Mesenchymal stem cell (in vitro differentiated cells and primary cell): ENCODE measurements around the gene UMOD.

ENCODE experiments used
- DNase-seq: peaks from one replicate; pipeline ENCODE4 v3.0.0-alpha.2; 2013
- H2AFZ ChIP-seq: one replicate; pipeline ENCODE4 v1.6.1; 2013; ENCODE audit warnings: low read depth, mild to moderate bottlenecking, control low read depth, inconsistent platforms, low read length, moderate library complexity
- H2AK5ac ChIP-seq: 2 replicates; pipeline ENCODE4 v1.6.1; 2013; ENCODE audit warnings: low read length, moderate library complexity, mild to moderate bottlenecking, inconsistent platforms; ENCODE audit not compliant: severe bottlenecking
- H2BK120ac ChIP-seq: one replicate; pipeline ENCODE4 v1.6.1; 2013; ENCODE audit warnings: low read depth, mild to moderate bottlenecking, inconsistent platforms, low read length, moderate library complexity
- H2BK12ac ChIP-seq, 2 experiments: one replicate each; pipeline ENCODE4 v1.6.1; 2013; ENCODE audit warnings: inconsistent platforms in 2 of 2, low read length in 2 of 2, mild to moderate bottlenecking in 2 of 2, moderate library complexity in 2 of 2, control low read depth in 1 of 2
- H2BK15ac ChIP-seq: one replicate; pipeline ENCODE4 v1.6.1; 2013; ENCODE audit warnings: mild to moderate bottlenecking, low read depth, inconsistent platforms; ENCODE audit not compliant: poor library complexity, severe bottlenecking
- H2BK5ac ChIP-seq: 2 replicates; pipeline ENCODE4 v1.6.1; 2013; ENCODE audit warnings: low read depth, mild to moderate bottlenecking, low read length, control low read depth, inconsistent platforms; ENCODE audit not compliant: poor library complexity, severe bottlenecking
- H3K14ac ChIP-seq, 2 experiments: one replicate each; pipeline ENCODE4 v1.6.1; 2013; ENCODE audit warnings: inconsistent platforms in 2 of 2, low read length in 2 of 2, control low read depth in 1 of 2, mild to moderate bottlenecking in 1 of 2, moderate library complexity in 1 of 2
- H3K18ac ChIP-seq, 2 experiments: one replicate each; pipeline ENCODE4 v1.6.1; 2013; ENCODE audit warnings: inconsistent platforms in 2 of 2, low read length in 2 of 2, control low read depth in 1 of 2, low read depth in 1 of 2, mild to moderate bottlenecking in 1 of 2
- H3K23ac ChIP-seq, 2 experiments: one replicate each; pipeline ENCODE4 v1.6.1; 2013; ENCODE audit warnings: inconsistent platforms in 2 of 2, low read length in 2 of 2, mild to moderate bottlenecking in 2 of 2, moderate library complexity in 2 of 2, control low read depth in 1 of 2
- H3K27ac ChIP-seq: 2 replicates; pipeline ENCODE4 v1.5.1; 2013; ENCODE audit warnings: mild to moderate bottlenecking, moderate library complexity, low read length, control low read depth, inconsistent platforms; ENCODE audit not compliant: poor library complexity, severe bottlenecking
- H3K27me3 ChIP-seq, 2 experiments: 2 replicates each; pipeline versions ENCODE4 v1.6.1 to v1.7.0; 2013; ENCODE audit warnings: low read length in 2 of 2, mild to moderate bottlenecking in 2 of 2, moderate library complexity in 2 of 2, control low read depth in 1 of 2, inconsistent platforms in 1 of 2; ENCODE audit not compliant: control insufficient read depth in 1 of 2, insufficient read depth in 1 of 2
- H3K36me3 ChIP-seq, 2 experiments: 2 replicates each; pipeline versions ENCODE4 v1.6.1 to v1.7.0; 2013; ENCODE audit warnings: low read length in 2 of 2, control low read depth in 1 of 2, inconsistent platforms in 1 of 2, low read depth in 1 of 2, mild to moderate bottlenecking in 1 of 2; ENCODE audit not compliant: insufficient read depth in 2 of 2, control insufficient read depth in 1 of 2
- H3K4ac ChIP-seq, 2 experiments: one replicate each; pipeline ENCODE4 v1.6.1; 2013; ENCODE audit warnings: inconsistent platforms in 2 of 2, low read length in 2 of 2, mild to moderate bottlenecking in 2 of 2, moderate library complexity in 2 of 2, control low read depth in 1 of 2, low read depth in 1 of 2
- H3K4me1 ChIP-seq: 2 replicates; pipeline ENCODE4 v1.6.1; 2013; ENCODE audit warnings: low read depth, low read length, control low read depth; ENCODE audit not compliant: control insufficient read depth, insufficient read depth
- H3K4me2 ChIP-seq: 2 replicates; pipeline ENCODE4 v1.6.1; 2013; ENCODE audit warnings: low read length, mild to moderate bottlenecking, inconsistent platforms; ENCODE audit not compliant: poor library complexity, severe bottlenecking
- H3K4me3 ChIP-seq, 2 experiments: 2 replicates each; pipeline versions ENCODE4 v1.5.1 to v1.7.0; 2013; ENCODE audit warnings: low read length in 2 of 2, mild to moderate bottlenecking in 2 of 2, control low read depth in 1 of 2, low read depth in 1 of 2; ENCODE audit not compliant: insufficient read depth in 1 of 2
- H3K79me1 ChIP-seq: replicated peaks from 2 replicates; pipeline ENCODE4 v1.6.1; 2013; ENCODE audit warnings: mild to moderate bottlenecking, control low read depth, low read length, inconsistent platforms; ENCODE audit not compliant: poor library complexity, severe bottlenecking
- H3K9ac ChIP-seq: 2 replicates; pipeline ENCODE4 v1.7.0; 2013; ENCODE audit warnings: mild to moderate bottlenecking, low read length, moderate library complexity
- H3K9me3 ChIP-seq: 2 replicates; pipeline ENCODE4 v1.7.0; 2013; ENCODE audit warnings: mild to moderate bottlenecking, low read length; ENCODE audit not compliant: control insufficient read depth
- H4K8ac ChIP-seq: one replicate; pipeline ENCODE4 v1.6.1; 2013; ENCODE audit warnings: inconsistent platforms, mild to moderate bottlenecking, low read length, moderate library complexity
- H4K91ac ChIP-seq: one replicate; pipeline ENCODE4 v1.6.1; 2013; ENCODE audit warnings: mild to moderate bottlenecking, low read length, inconsistent platforms
- WGBS: methylation state at CpG from one replicate; pipeline ENCODE4 v1.1.7; 2013; ENCODE audit warnings: mixed read lengths; 5-methylcytosine and 5-hydroxymethylcytosine counted together

Gene UMOD

DNA sequence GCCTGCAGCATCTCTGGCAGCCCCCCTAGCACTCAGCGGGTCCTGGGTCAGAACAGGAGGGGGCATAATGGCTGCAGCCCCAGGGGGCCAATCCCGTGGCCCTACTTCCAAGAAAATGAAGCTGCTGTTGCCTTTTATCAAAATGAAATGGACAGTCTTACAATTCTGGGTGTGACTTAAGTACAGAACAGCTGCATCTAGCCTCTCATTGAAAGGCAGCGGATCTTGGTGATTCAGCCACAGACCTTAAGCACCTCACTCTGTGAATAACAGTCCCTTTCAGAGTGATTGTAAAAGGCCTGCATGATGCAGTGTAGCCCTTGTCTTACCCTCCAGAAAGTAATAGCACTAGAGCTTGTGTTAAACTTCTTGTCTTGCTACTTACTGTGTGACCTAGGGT, 11.5 kb upstream of the UMOD start:
- Histone ChIP-seq H4K91ac (no peak overlapping the region), H3K14ac (no peak overlapping the region), H3K18ac (no peak overlapping the region), H3K27me3 (peaks cover 0 to 5% of the 10 kb centered on the region in 2 experiments), H3K9me3 (no peaks in the 10 kb centered on the region), H2AK5ac (no peak overlapping the region), H2BK15ac (no peak overlapping the region), H2BK12ac (no peak overlapping the region), H3K4me2 (no peak overlapping the region), H3K79me1 (no peaks in the 10 kb centered on the region), H3K4me1 (no peaks in the 10 kb centered on the region), H2BK120ac (no peak overlapping the region), H2AFZ (no peak overlapping the region), H3K36me3 (no peaks in the 10 kb centered on the region), H3K4me3 (no peak overlapping the region), H3K9ac (no peak overlapping the region), H4K8ac (no peak overlapping the region), H2BK5ac (no peak overlapping the region), H3K27ac (no peak overlapping the region), H3K4ac (no peak overlapping the region), H3K23ac (no peak overlapping the region)
- WGBS: 66% methylated on average over 3 of the region's 3 CpGs
- no peak for DNase-seq

DNA sequence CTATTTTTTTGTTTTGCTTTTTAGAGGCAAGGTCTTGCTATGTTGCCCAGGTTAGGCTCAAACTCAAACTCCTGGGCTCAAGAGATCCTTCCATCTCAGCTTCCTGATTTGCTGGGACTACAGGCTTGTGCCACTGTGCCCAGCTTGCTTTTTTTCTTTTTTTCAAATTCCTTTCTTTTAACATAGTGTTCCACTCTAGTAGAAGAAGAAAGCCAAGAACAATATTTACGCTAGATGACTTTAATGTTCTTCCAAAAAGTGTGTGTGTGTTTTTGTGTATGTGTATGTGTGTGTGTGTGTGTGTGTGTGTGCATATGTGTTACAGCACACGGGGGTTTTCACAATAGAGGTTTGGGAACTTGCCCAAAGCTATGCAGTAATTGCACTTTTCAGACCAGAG, 10.7 kb upstream of the UMOD start:
- H3K4me2 ChIP-seq: no peak overlapping the region
- no peak overlapping the region for H2AFZ ChIP-seq
- no peak overlapping the region for H4K91ac ChIP-seq
- DNase-seq: no peak
- H3K9ac ChIP-seq: no peak overlapping the region
- no peak overlapping the region for H2BK15ac ChIP-seq
- no peak overlapping the region for H2AK5ac ChIP-seq
- H2BK5ac ChIP-seq: no peak overlapping the region
- H3K4ac ChIP-seq: no peak overlapping the region
- H3K9me3 ChIP-seq: no peaks in the 10 kb centered on the region
- no peak overlapping the region for H2BK12ac ChIP-seq
- H3K4me3 ChIP-seq: no peak overlapping the region
- no peak overlapping the region for H3K14ac ChIP-seq
- H2BK120ac ChIP-seq: no peak overlapping the region
- no peaks in the 10 kb centered on the region for H3K4me1 ChIP-seq
- H3K18ac ChIP-seq: no peak overlapping the region
- no peaks in the 10 kb centered on the region for H3K36me3 ChIP-seq
- H4K8ac ChIP-seq: no peak overlapping the region
- H3K27ac ChIP-seq: no peak overlapping the region
- H3K27me3 ChIP-seq: peaks cover 0 to 6% of the 10 kb centered on the region in 2 experiments
- WGBS: 91% methylated on average over 2 of the region's 2 CpGs
- no peak overlapping the region for H3K23ac ChIP-seq
- no peaks in the 10 kb centered on the region for H3K79me1 ChIP-seq

DNA sequence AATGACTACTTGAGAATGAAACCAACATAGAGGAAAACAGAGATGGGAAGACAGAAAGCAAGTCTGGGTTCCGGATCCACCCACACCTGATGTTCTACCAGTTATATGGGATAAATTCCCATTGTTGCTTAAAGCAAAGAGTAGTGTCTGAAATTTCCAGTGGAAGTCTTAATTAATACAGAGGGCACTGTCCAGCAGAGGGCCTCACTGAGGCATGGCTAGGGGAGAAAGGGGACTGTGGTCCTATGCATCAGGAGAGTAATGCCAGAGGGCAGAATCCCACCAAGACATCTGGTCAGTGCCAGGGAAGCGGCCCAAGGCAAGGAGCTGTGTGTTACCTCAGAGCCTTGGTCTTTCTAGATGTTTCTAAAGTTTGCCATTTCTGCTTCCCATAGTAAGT, 7.5 kb upstream of the UMOD start:
- WGBS: 48% methylated on average over 2 of the region's 2 CpGs
- no peak overlapping the region for H2BK5ac ChIP-seq

DNA sequence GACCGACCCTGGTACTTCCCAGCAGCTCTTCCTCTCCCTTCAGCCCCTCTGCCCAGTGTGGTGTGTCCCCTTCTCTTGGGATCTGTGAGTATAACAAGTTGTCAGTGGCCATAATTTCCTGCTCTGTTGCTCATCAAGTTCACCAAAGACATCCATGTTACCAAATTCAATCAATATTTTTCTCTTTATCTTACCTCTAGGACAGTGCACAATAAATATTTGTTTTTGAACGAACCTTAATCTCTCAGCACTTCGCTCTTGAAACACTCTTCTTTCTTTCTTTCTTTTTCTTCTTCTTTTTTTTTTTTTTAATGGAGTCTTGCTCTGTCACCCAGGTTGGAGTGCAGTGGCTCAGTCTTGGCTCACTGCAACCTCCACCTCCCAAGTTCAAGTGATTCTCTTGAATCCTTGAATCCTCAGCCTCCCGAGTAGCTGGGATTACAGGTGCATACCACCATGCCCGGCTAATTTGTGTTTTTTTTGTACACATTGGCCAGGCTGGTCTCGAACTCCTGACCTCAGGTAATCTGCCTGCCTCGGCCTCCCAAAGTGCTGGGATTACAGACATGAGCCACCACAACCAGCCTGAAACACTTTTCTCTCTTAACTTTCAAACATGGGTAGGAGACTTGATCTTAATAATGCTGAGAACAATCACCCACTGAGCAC, 2.7 kb upstream of the UMOD start:
- Histone ChIP-seq H3K4me1 (no peaks in the 10 kb centered on the region), H3K4me3 (no peak overlapping the region), H3K9me3 (no peaks in the 10 kb centered on the region), H2BK12ac (no peak overlapping the region), H2BK120ac (no peak overlapping the region), H4K8ac (no peak overlapping the region), H3K9ac (no peak overlapping the region), H4K91ac (no peak overlapping the region), H3K79me1 (no peaks in the 10 kb centered on the region), H2AK5ac (no peak overlapping the region), H2AFZ (no peak overlapping the region), H3K4me2 (no peak overlapping the region), H3K23ac (no peak overlapping the region), H2BK15ac (no peak overlapping the region), H3K36me3 (no peaks in the 10 kb centered on the region), H3K27me3 (peaks cover 0 to 13% of the 10 kb centered on the region in 2 experiments), H2BK5ac (no peak overlapping the region), H3K4ac (no peak overlapping the region), H3K18ac (no peak overlapping the region), H3K14ac (no peak overlapping the region), H3K27ac (no peak overlapping the region)
- 49% methylated on average over 7 of the region's 7 CpGs for WGBS
- no peak for DNase-seq

More for the DNA sequence above, 7.5 kb upstream of the UMOD start:
- no peak overlapping the region for H4K91ac ChIP-seq
- no peak overlapping the region for H2BK12ac ChIP-seq
- no peak overlapping the region for H2AK5ac ChIP-seq
- no peaks in the 10 kb centered on the region for H3K4me1 ChIP-seq
- no peaks in the 10 kb centered on the region for H3K36me3 ChIP-seq
- H3K18ac ChIP-seq: no peak overlapping the region
- DNase-seq: no peak
- H3K4me3 ChIP-seq: no peak overlapping the region
- H3K4me2 ChIP-seq: no peak overlapping the region
- no peak overlapping the region for H3K27ac ChIP-seq
- no peak overlapping the region for H3K14ac ChIP-seq
- no peak overlapping the region for H4K8ac ChIP-seq
- no peak overlapping the region for H2BK120ac ChIP-seq
- H3K9ac ChIP-seq: no peak overlapping the region
- no peak overlapping the region for H3K23ac ChIP-seq
- H3K79me1 ChIP-seq: no peaks in the 10 kb centered on the region
- H3K9me3 ChIP-seq: no peaks in the 10 kb centered on the region
- no peak overlapping the region for H3K4ac ChIP-seq
- no peak overlapping the region for H2AFZ ChIP-seq
- peaks cover 0 to 13% of the 10 kb centered on the region in 2 experiments for H3K27me3 ChIP-seq
- no peak overlapping the region for H2BK15ac ChIP-seq
